G401 (cell line): ENCODE measurements around the gene SREK1. TPM values are rescaled to one million over a fixed set of nuclear protein-coding genes. Genes with fewer than 3 reads are reported as not detected.

Source experiments
- DNase-seq: peaks from one replicate; pipeline ENCODE4 v3.0.0-alpha.2; 2015; ENCODE audit warnings: low spot score
- in situ Hi-C: cut with HindIII; loops from 2 replicates; pipeline ENCODE4 v1.10.0; 2016; ENCODE audit warnings: low sequenced_read_pairs, mixed read lengths
- total RNA-seq: library from RNA; depleted of rRNA; stranded (reverse); fragments of >200 nt; shearing (Covaris generic); gene quantifications from 2 replicates; pipeline ENCODE4 v1.2.3, GENCODE V29; 2014

Gene SREK1
- total RNA-seq, 1 experiment from 2014 or later: 42.6 TPM

- in situ Hi-C loops: no loop called here
- no peak for DNase-seq
Measured at GRCh38 chr5:66151491-66151890, 7.4 kb downstream of the SREK1 start.

- in situ Hi-C loops: no loop called here
- DNase-seq: no peak
Measured at GRCh38 chr5:66157046-66157445, 12.9 kb downstream of the SREK1 start.

- in situ Hi-C loops: no loop called here
Measured at GRCh38 chr5:66161356-66161755, 17.3 kb downstream of the SREK1 start.

GRCh38 chr5:66164044-66164790, 20.1 kb downstream of the SREK1 start:
- DNase-seq: no peak
- in situ Hi-C loops: no loop called here

More at GRCh38 chr5:66161356-66161755, 17.3 kb downstream of the SREK1 start:
- DNase-seq: no peak

- no peak for DNase-seq
- in situ Hi-C loops: no loop called here
Measured at GRCh38 chr5:66168226-66168625, 24.1 kb downstream of the SREK1 start.

- DNase-seq: no peak
- in situ Hi-C loops: no loop called here
Measured at GRCh38 chr5:66169534-66169933, 25.4 kb downstream of the SREK1 start.

GRCh38 chr5:66170195-66170919, 26.3 kb downstream of the SREK1 start:
- in situ Hi-C loops: no loop called here
- DNase-seq: no peak

- DNase-seq: peak; percentile 42
- in situ Hi-C loops: no loop called here
Measured at GRCh38 chr5:66171349-66172344, 27.5 kb downstream of the SREK1 start.

- DNase-seq: no peak
- in situ Hi-C loops: no loop called here
Measured at GRCh38 chr5:66174338-66174737, 30.2 kb downstream of the SREK1 start.

GRCh38 chr5:66178799-66179198, 34.7 kb downstream of the SREK1 start:
- no peak for DNase-seq
- in situ Hi-C loops: no loop called here

GRCh38 chr5:66179297-66180051, 35.4 kb downstream of the SREK1 start:
- DNase-seq: no peak
- in situ Hi-C loops: no loop called here

GRCh38 chr5:66180282-66181155, 36.4 kb downstream of the SREK1 start:
- in situ Hi-C loops: no loop called here
- DNase-seq: no peak

- in situ Hi-C loops: no loop called here
- no peak for DNase-seq
Measured at GRCh38 chr5:66186108-66186507, 42.0 kb downstream of the SREK1 start.

- no peak for DNase-seq
- in situ Hi-C loops: no loop called here
Measured at GRCh38 chr5:66193419-66193818, 49.3 kb downstream of the SREK1 start.

GRCh38 chr5:66197764-66198405, 53.8 kb downstream of the SREK1 start:
- in situ Hi-C loops: no loop called here
- no peak for DNase-seq

- DNase-seq: no peak
- in situ Hi-C loops: no loop called here
Measured at GRCh38 chr5:66198837-66199236, 54.7 kb downstream of the SREK1 start.

- DNase-seq: no peak
- in situ Hi-C loops: no loop called here
Measured at GRCh38 chr5:66203531-66203930, 59.4 kb downstream of the SREK1 start.

- DNase-seq: no peak
- in situ Hi-C loops: no loop called here
Measured at GRCh38 chr5:66206465-66206864, 62.4 kb downstream of the SREK1 start.
